ENCODE results near the gene EIF1AD. TPM values are rescaled to one million over a fixed set of nuclear protein-coding genes. Genes with fewer than 3 reads are reported as not detected.
A peak's percentile ranks its signal among the peaks of the same experiment; 100 is the strongest.

Gene EIF1AD
- total and polyA plus RNA-seq, 4 donors, result 18.4 to 33.7 (median 29.1) TPM

- H3K4me3 ChIP-seq (ENCODE audit: low read depth, low read length), result no peak overlapping the region
- no peaks in the 10 kb centered on the region for H3K4me1 ChIP-seq (ENCODE audit: control insufficient read depth, insufficient read depth, low read length)
- H3K27ac ChIP-seq (ENCODE audit: low read depth, low read length), result no peak overlapping the region
- WGBS (ENCODE audit: insufficient coverage), result 98% methylated on average over 10 of the region's 13 CpGs
- no peaks in the 10 kb centered on the region for H3K9me3 ChIP-seq (ENCODE audit: control insufficient read depth, insufficient read depth, low read length)
- H3K36me3 ChIP-seq (ENCODE audit: control insufficient read depth, insufficient read depth, low read length), result peaks cover 82% of the 10 kb centered on the region
- no peaks in the 10 kb centered on the region for H3K27me3 ChIP-seq (ENCODE audit: control insufficient read depth, insufficient read depth, low read length)
- no peak for DNase-seq (ENCODE audit: low read depth in 4 of 6, low spot score in 6 of 6)
Observed at GRCh38 chr11:65973439-65974110, 28.4 kb downstream of the EIF1AD start.

- Histone ChIP-seq H3K27ac (ENCODE audit: low read depth, low read length) (no peak overlapping the region), H3K9me3 (ENCODE audit: control insufficient read depth, insufficient read depth, low read length) (no peaks in the 10 kb centered on the region), H3K36me3 (ENCODE audit: control insufficient read depth, insufficient read depth, low read length) (peaks cover 82% of the 10 kb centered on the region), H3K4me3 (ENCODE audit: low read depth, low read length) (no peak overlapping the region), H3K27me3 (ENCODE audit: control insufficient read depth, insufficient read depth, low read length) (no peaks in the 10 kb centered on the region), H3K4me1 (ENCODE audit: control insufficient read depth, insufficient read depth, low read length) (no peaks in the 10 kb centered on the region)
- WGBS (ENCODE audit: insufficient coverage), result 100% methylated on average over 1 of the region's 8 CpGs
- no peak for DNase-seq (ENCODE audit: low read depth in 4 of 6, low spot score in 6 of 6)
Observed at GRCh38 chr11:65972116-65972515, 29.8 kb downstream of the EIF1AD start.

- no peak for DNase-seq (ENCODE audit: low read depth in 4 of 6, low spot score in 6 of 6)
- H3K27me3 ChIP-seq (ENCODE audit: control insufficient read depth, insufficient read depth, low read length), result no peaks in the 10 kb centered on the region
- H3K9me3 ChIP-seq (ENCODE audit: control insufficient read depth, insufficient read depth, low read length), result no peaks in the 10 kb centered on the region
- WGBS (ENCODE audit: insufficient coverage), result 82% methylated on average over 10 of the region's 15 CpGs
- H3K27ac ChIP-seq (ENCODE audit: low read depth, low read length), result no peak overlapping the region
- H3K36me3 ChIP-seq (ENCODE audit: control insufficient read depth, insufficient read depth, low read length), result peaks cover 84% of the 10 kb centered on the region
- peaks cover 8% of the 10 kb centered on the region for H3K4me1 ChIP-seq (ENCODE audit: control insufficient read depth, insufficient read depth, low read length)
- H3K4me3 ChIP-seq (ENCODE audit: low read depth, low read length), result no peak overlapping the region
Observed at GRCh38 chr11:65968600-65969482, 33.1 kb downstream of the EIF1AD start.

GRCh38 chr11:65967329-65967934 lies 34.5 kb downstream of the EIF1AD start:
- H3K27ac ChIP-seq (ENCODE audit: low read depth, low read length), result no peak overlapping the region
- H3K9me3 ChIP-seq (ENCODE audit: control insufficient read depth, insufficient read depth, low read length), result no peaks in the 10 kb centered on the region
- H3K4me3 ChIP-seq (ENCODE audit: low read depth, low read length), result no peak overlapping the region
- H3K36me3 ChIP-seq (ENCODE audit: control insufficient read depth, insufficient read depth, low read length), result peaks cover 75% of the 10 kb centered on the region
- DNase-seq (ENCODE audit: low read depth in 4 of 6, low spot score in 6 of 6), result no peak
- 93% methylated on average over 27 of the region's 30 CpGs for WGBS (ENCODE audit: insufficient coverage)
- H3K27me3 ChIP-seq (ENCODE audit: control insufficient read depth, insufficient read depth, low read length), result no peaks in the 10 kb centered on the region
- peaks cover 22% of the 10 kb centered on the region for H3K4me1 ChIP-seq (ENCODE audit: control insufficient read depth, insufficient read depth, low read length)

GRCh38 chr11:65965986-65966762 lies 35.8 kb downstream of the EIF1AD start:
- H3K36me3 ChIP-seq (ENCODE audit: control insufficient read depth, insufficient read depth, low read length), result peaks cover 71% of the 10 kb centered on the region
- H3K9me3 ChIP-seq (ENCODE audit: control insufficient read depth, insufficient read depth, low read length), result no peaks in the 10 kb centered on the region
- no peak overlapping the region for H3K4me3 ChIP-seq (ENCODE audit: low read depth, low read length)
- peaks cover 25% of the 10 kb centered on the region for H3K4me1 ChIP-seq (ENCODE audit: control insufficient read depth, insufficient read depth, low read length)
- no peaks in the 10 kb centered on the region for H3K27me3 ChIP-seq (ENCODE audit: control insufficient read depth, insufficient read depth, low read length)
- H3K27ac ChIP-seq (ENCODE audit: low read depth, low read length), result no peak overlapping the region
- no peak for DNase-seq (ENCODE audit: low read depth in 4 of 6, low spot score in 6 of 6)
- 96% methylated on average over 36 of the region's 36 CpGs for WGBS (ENCODE audit: insufficient coverage)

GRCh38 chr11:65964906-65965305 lies 37.1 kb downstream of the EIF1AD start:
- Histone ChIP-seq H3K4me1 (ENCODE audit: control insufficient read depth, insufficient read depth, low read length) (peaks cover 30% of the 10 kb centered on the region), H3K9me3 (ENCODE audit: control insufficient read depth, insufficient read depth, low read length) (no peaks in the 10 kb centered on the region), H3K27me3 (ENCODE audit: control insufficient read depth, insufficient read depth, low read length) (no peaks in the 10 kb centered on the region), H3K36me3 (ENCODE audit: control insufficient read depth, insufficient read depth, low read length) (peaks cover 63% of the 10 kb centered on the region), H3K27ac (ENCODE audit: low read depth, low read length) (no peak overlapping the region), H3K4me3 (ENCODE audit: low read depth, low read length) (no peak overlapping the region)
- WGBS (ENCODE audit: insufficient coverage), result 93% methylated on average over 8 of the region's 10 CpGs
- no peak for DNase-seq (ENCODE audit: low read depth in 4 of 6, low spot score in 6 of 6)

- Histone ChIP-seq H3K36me3 (ENCODE audit: control insufficient read depth, insufficient read depth, low read length) (peaks cover 36% of the 10 kb centered on the region), H3K27me3 (ENCODE audit: control insufficient read depth, insufficient read depth, low read length) (no peaks in the 10 kb centered on the region), H3K27ac (ENCODE audit: low read depth, low read length) (peak overlapping the region; percentile 3), H3K9me3 (ENCODE audit: control insufficient read depth, insufficient read depth, low read length) (no peaks in the 10 kb centered on the region), H3K4me3 (ENCODE audit: low read depth, low read length) (peak overlapping the region; percentile 87), H3K4me1 (ENCODE audit: control insufficient read depth, insufficient read depth, low read length) (peaks cover 30% of the 10 kb centered on the region)
- DNase-seq (ENCODE audit: low read depth in 4 of 6, low spot score in 6 of 6), result peak in 3 of 6 donors; percentile 7 to 48 (median 33)
- 12% methylated on average over 12 of the region's 13 CpGs for WGBS (ENCODE audit: insufficient coverage)
Observed at GRCh38 chr11:65962141-65962564, 39.8 kb downstream of the EIF1AD start.

GRCh38 chr11:65961267-65962140 lies 40.5 kb downstream of the EIF1AD start, which contains the start of gene SART1:
Gene SART1, plus strand, starts transcription at chr11:65961734. Its CDS starts 47 bp downstream, at chr11:65961781.
- H3K27ac ChIP-seq (ENCODE audit: low read depth, low read length), result peak within 1 kb of the TSS; percentile 96
- peak; percentile 97 to 100 (median 98) for DNase-seq (ENCODE audit: low read depth in 4 of 6, low spot score in 6 of 6)
- no peaks in the 10 kb centered on the region for H3K27me3 ChIP-seq (ENCODE audit: control insufficient read depth, insufficient read depth, low read length)
- H3K36me3 ChIP-seq (ENCODE audit: control insufficient read depth, insufficient read depth, low read length), result peaks cover 29% of the 10 kb centered on the region
- peak within 1 kb of the TSS; percentile 87 for H3K4me3 ChIP-seq (ENCODE audit: low read depth, low read length)
- no peaks in the 10 kb centered on the region for H3K9me3 ChIP-seq (ENCODE audit: control insufficient read depth, insufficient read depth, low read length)
- H3K4me1 ChIP-seq (ENCODE audit: control insufficient read depth, insufficient read depth, low read length), result peaks cover 30% of the 10 kb centered on the region
- WGBS (ENCODE audit: insufficient coverage), result under 1% methylated on average over 97 of the region's 97 CpGs
